KOPT-K1 (cell line): ENCODE results near the gene RBFOX2.
"Not testable (repeated sequence)": the region's sequence is repeated elsewhere in the genome, so short reads cannot be mapped to it uniquely, and the experiment has no call there.

ENCODE experiments used
- H3K27ac ChIP-seq: fragments of 200-600 bp; sonication (generic); 2 replicates; pipeline ENCODE4 v1.5.1; 2016; ENCODE audit warnings: antibody characterized with exemption, mild to moderate bottlenecking, low read depth, low read length; ENCODE audit not compliant: poor library complexity, severe bottlenecking
- H3K36me3 ChIP-seq: fragments of 200-600 bp; sonication (generic); 2 replicates; pipeline ENCODE4 v1.5.1; 2017; ENCODE audit warnings: antibody characterized with exemption, mild to moderate bottlenecking, low read length, moderate library complexity; ENCODE audit not compliant: insufficient read depth
- H3K9me3 ChIP-seq: fragments of 200-600 bp; sonication (generic); 2 replicates; pipeline ENCODE4 v1.5.1; 2017; ENCODE audit warnings: antibody characterized with exemption, low read length, mild to moderate bottlenecking; ENCODE audit not compliant: insufficient read depth, poor library complexity, severe bottlenecking

RBFOX2 gene

DNA sequence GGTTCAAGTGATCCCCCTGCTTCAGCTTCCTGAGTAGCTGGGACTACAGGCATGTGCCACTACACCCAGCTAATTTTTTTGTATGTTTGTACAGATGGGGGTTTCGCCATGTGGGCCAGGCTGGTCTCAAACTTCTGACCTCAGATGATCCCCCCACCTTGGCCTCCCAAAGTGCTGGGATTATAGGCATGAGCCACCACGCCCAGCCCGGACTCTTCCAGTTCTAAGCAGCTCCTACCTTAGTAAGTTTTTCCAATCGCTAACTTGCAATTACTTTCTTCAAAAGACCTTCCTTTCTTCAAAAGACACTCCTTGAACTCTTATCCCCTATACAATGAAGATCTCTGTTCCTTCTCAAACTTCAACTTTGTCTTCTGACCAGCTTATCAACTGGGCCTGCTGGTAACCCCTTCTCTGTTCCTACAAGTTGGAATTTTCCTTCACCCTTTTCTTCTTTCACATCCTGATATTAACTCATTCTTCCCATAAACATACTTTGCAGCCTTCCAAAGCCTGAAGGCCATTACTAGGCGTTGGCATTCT is 25.8 kb downstream of the RBFOX2 start:
- H3K9me3 ChIP-seq: no peaks in the 10 kb centered on the region
- H3K27ac ChIP-seq: no peak overlapping the region
- H3K36me3 ChIP-seq: no peaks in the 10 kb centered on the region

DNA sequence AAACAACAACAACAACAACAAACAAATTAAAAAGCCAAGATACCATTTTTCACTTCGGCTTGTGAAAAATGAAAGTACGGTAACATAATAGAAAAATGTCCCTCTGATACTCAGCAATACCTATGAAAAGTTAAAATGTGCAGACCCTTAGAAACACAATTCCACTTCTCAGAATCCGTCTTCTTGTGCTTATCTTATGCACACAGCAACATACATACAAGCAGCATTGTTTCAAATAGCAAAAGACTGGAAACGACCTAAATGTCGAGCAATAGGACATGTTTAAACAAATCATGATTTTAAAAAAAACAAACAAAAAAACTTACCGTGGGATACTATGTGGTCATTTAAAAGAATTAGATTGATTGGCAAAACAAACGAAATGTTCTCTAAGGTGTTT is 26.5 kb downstream of the RBFOX2 start:
- no peaks in the 10 kb centered on the region for H3K9me3 ChIP-seq
- H3K36me3 ChIP-seq: no peaks in the 10 kb centered on the region

DNA sequence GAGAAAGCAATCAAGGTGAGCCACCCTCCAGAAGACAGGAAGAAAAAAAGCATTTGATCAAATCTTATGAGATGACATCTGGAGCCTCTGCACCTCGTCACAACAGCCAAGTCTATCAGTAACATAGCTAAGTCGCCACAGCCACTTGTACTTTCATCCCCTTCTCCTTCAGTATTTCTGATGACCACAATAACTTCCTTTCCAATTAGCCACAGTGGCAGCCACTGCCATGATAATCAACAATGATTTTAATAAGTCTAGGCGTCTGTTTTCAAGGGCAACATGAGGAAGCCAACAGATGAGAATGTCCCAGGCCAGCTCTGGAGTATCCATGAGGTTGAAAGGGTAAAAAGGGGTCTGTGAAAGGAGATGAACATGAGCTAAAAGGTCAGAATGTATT is 29.9 kb downstream of the RBFOX2 start:
- no peaks in the 10 kb centered on the region for H3K9me3 ChIP-seq
- H3K36me3 ChIP-seq: no peaks in the 10 kb centered on the region
- no peak overlapping the region for H3K27ac ChIP-seq

More for the DNA sequence above, 26.5 kb downstream of the RBFOX2 start:
- no peak overlapping the region for H3K27ac ChIP-seq

DNA sequence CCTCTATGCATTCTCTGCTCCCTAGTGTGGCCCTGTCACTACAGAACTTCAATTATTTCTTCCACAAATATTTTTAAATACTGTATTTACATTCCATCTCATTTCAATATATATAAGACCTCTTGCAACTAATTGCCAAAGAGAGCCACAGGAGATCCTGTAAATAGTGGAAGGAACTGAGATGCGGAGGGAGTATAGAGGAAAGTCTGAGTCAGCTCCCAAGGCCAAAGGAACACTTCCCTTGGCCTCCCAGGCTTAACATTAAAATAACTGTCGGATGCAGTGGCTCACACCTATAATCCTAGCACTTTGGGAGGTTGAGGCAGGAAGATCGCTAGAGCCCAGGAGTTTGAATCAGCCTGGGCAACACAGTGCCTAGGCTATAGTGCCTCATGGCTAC is 31.2 kb downstream of the RBFOX2 start:
- no peaks in the 10 kb centered on the region for H3K36me3 ChIP-seq
- H3K9me3 ChIP-seq: no peaks in the 10 kb centered on the region
- H3K27ac ChIP-seq: no peak overlapping the region

DNA sequence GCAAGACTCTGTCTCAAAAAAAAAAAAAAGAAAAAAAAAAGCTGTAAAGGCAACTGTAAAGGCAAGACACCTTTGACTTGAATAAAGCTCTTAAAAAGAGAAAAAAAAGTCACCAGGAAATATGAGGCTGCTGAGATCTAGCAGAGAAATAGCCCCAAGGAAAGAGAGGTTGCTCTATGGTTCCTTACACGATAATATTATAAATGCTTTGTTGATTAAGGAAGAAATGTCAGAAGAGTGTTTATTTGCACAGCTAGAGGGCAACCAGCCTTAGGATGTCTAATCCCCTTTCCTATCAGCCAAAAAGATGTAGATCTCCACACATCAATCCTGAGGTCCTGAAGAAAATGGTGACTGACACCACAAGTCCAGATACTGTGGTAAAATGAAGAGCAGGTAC is 32.0 kb downstream of the RBFOX2 start:
- Histone ChIP-seq H3K9me3 (no peaks in the 10 kb centered on the region), H3K36me3 (no peaks in the 10 kb centered on the region), H3K27ac (no peak overlapping the region)

DNA sequence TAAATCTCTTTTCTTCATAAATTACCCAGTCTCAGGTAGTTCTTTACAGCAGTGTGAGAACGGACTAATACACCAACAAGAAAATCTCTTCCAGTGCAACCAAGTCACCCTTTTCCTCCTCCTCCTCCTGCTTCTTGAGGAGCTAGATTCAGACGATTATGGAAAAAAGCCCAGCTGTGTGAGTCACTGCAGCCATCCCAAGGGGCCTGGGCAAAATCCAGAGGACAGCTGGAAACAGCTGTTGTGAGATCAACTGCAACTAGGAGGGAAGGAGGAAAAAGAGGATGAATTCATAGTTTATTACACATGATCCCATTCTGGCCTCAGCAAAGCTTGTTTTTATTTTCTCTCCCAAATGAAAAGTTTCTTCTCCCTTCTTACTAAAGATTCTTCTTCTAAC is 32.9 kb downstream of the RBFOX2 start:
- Histone ChIP-seq H3K27ac (no peak overlapping the region), H3K9me3 (no peaks in the 10 kb centered on the region), H3K36me3 (no peaks in the 10 kb centered on the region)

DNA sequence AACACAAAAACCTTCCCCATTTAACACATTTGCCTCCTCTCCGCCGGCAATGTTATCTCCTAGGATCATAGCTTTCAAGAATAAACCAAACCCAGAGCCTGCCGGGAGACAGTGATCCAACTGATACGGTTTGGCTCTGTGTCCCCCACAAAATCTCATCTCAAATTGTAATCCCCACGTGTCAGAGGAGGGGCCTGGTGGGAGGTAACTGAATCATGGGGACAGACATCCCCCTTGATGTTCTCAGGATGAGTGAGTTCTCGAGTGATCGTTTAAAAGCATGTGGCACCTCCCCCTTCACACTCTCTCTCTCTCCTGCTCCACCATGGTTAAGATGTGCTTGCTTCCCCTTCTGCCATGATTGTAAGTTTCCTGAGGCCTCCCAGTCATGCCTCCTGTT is 33.3 kb downstream of the RBFOX2 start:
- Histone ChIP-seq H3K27ac (no peak overlapping the region), H3K9me3 (no peaks in the 10 kb centered on the region), H3K36me3 (no peaks in the 10 kb centered on the region)

DNA sequence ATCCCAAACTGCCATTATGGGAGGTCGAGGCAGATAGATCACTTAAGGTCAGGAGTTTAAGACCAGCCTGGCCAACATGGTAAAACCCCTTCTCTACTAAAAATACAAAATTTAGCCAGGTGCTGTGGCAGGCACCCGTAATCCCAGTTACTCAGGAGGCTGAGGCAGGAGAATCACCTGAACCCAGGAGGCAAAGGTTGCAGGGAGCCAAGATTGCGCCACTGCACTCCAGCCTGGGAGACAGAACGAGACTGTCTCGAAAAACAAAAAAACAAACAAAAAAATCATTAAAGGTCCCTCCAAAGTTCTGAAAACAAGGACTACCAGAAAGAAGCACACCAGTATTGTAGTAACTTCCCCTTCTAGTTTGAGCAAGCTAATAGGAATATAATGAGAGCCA is 34.9 kb downstream of the RBFOX2 start:
- H3K36me3 ChIP-seq, H3K27ac ChIP-seq, H3K9me3 ChIP-seq: not testable (repeated sequence)

DNA sequence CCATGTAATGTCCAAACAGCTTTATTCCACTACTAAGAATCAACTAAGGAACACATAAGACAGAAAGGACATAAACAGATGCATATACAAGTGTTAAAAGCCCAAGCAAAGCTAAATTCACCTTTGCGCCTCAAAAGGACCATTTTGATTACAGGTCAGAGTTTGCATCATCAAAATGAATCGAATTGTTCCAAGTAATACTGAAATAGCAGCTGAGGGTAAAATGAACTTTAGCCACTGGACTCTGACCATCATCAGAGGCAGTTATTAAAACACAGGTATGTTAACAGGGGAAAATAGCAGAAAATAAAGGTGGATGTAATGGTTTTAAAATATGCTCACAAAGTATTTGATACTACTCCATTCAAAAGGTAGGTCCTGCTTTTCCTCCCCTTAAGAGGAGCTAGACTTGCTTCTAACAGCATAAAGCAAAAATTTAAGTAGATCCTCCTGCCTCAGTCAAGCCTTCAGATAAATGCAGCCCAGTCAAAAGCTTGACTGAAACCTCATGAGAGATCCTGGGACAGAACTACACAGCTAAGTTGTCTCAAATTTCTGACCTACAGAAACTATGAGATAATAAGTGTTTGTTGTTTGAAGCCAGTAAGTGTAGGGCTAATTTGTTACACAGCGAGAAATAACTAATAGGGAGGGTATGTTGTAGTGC is 35.4 kb downstream of the RBFOX2 start:
- no peaks in the 10 kb centered on the region for H3K36me3 ChIP-seq
- no peak overlapping the region for H3K27ac ChIP-seq
- no peaks in the 10 kb centered on the region for H3K9me3 ChIP-seq

DNA sequence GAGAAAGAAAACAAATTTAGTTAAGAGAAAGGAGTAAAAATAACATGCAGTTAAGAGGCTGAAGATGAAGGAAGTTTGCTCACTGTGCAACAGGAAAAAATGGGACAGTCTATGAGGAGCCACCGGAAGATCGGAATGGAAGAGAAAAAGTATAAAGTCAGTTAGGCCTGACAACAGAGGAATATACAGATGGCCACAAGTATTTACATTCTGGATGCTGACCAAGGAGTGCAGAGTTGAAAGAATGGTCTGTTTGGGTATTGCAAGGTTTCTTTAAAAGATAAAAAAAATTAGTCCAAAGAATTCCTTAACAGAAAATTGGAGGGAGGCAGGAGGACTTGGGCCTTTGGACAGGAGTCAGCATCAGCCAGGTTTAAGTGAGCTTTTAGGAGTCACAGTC is 37.5 kb downstream of the RBFOX2 start:
- Histone ChIP-seq H3K9me3 (no peaks in the 10 kb centered on the region), H3K36me3 (no peaks in the 10 kb centered on the region), H3K27ac (no peak overlapping the region)

DNA sequence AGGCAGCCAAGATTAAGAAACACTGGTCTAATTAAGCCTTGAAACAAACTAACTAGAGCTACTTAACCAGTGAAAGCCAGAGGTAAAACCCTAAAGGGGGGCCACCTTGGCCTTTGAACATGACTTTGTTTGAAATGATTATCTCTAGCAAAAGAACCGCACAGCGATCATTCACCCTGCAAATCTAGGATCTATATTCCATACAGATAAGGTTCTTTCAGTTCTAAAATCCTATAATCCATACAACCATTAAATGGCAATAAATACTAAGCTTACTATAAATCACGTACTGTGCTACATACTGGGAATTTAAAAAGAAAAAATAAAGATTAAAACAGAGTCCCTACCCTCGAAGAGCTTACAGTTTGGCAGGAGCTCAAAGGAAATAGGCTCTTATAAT is 40.6 kb downstream of the RBFOX2 start:
- no peak overlapping the region for H3K27ac ChIP-seq
- H3K9me3 ChIP-seq: no peaks in the 10 kb centered on the region
- no peaks in the 10 kb centered on the region for H3K36me3 ChIP-seq

DNA sequence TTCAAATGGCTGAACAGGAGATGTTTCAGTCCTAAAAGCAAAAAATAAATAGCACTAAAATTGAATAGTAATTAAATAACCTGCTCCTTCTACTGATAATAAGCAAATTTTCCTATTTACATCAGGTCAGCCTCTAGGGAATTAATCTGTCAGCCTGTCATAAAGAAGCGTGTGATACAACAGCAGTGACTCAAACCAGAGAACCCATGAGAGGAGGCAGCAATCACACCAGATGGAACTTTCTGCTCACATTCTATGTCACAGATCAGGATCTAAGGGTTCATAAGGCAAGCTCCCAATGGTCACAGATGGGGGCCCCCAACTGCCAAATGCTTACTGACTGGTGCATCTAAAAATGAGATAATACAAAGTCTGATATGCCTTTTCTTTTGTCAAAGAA is 41.1 kb downstream of the RBFOX2 start:
- Histone ChIP-seq H3K9me3 (no peaks in the 10 kb centered on the region), H3K27ac (no peak overlapping the region), H3K36me3 (no peaks in the 10 kb centered on the region)

DNA sequence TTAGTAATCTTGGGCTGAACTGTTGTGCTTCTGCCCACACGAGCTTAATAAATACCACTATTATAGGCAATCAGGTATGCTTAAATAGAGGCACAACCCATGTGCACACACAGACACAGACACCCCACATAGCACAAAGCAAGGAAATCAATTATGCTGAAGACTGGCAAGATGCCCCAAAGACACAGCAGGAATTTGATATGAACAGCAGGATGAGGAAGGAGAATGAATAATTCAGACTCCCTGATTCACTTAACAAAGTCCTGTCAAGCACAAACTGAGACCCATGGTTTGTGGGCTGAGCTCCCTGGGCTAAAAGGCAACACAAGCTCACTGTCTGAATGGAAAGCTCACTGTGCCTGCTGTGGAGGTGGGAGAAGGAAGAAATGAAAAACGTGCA is 42.5 kb downstream of the RBFOX2 start:
- H3K27ac ChIP-seq: no peak overlapping the region

DNA sequence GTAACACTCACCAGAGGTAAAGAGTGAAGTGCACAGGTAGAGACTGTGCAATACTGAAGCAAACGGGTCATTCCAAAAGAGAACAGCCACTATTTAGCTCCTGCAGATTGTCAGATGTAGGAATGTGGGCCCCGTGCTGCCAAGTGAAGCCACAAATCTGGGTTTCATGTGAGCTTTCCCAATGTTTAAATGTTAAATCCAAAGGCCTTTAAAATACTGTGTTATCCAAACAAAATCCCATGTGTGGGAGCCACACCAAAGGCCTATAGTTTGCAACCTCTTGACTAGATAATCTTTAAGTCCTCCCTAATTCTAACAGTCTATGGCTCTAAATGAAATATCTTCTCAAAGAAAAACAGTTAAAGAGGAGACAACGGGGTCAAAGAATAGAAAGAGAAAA is 43.3 kb downstream of the RBFOX2 start:
- no peak overlapping the region for H3K27ac ChIP-seq
- H3K36me3 ChIP-seq: no peaks in the 10 kb centered on the region

More for the DNA sequence above, 42.5 kb downstream of the RBFOX2 start:
- no peaks in the 10 kb centered on the region for H3K36me3 ChIP-seq
- no peaks in the 10 kb centered on the region for H3K9me3 ChIP-seq

DNA sequence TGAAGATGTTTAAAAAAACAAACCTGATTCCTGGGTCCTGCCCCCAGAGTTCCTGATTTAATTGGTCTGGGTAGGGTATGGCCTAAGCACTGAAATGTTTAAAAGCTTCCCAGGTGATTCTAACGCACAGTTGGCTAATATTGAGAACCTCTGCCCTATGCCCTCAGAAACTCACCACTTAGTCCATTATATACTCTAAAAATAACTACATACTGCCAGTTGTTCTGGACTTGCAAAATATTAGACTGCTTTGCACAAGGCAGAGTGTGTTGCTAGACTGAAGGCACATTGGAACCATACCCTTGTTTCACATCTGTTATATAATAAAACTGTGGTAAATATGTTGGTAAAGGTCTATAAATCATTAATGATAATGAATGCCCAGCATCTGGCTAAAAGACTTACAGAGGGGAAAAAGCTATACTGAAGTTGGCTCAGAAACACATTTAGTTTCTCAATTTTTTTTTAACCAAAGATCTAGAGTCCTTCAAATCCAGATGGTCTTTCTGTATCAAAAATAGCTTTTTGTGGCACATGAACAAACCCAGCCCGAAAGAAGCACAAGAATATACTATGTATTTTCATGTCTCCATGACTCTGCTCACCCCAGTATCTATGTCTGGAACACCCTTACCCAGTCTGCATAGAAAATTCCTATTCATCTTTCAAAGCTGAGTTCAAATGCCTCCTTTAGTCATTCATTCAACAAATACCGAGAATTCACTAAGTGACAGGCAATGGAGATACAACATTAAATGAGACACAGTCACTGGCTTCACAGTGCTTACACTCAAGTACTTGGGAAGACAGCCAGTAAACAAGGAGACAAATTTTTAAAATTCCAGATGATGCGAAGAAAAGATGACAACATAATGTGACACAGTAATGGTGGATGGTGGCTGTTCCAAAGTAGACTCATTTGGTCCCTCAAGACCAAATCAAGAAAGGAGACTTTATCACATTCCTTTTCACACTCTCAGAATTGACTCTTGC is 44.1 kb downstream of the RBFOX2 start:
- Histone ChIP-seq H3K36me3 (no peaks in the 10 kb centered on the region), H3K27ac (no peak overlapping the region), H3K9me3 (no peaks in the 10 kb centered on the region)

More for the DNA sequence above, 43.3 kb downstream of the RBFOX2 start:
- no peaks in the 10 kb centered on the region for H3K9me3 ChIP-seq
